ENCODE measurements around the gene CTTN.
A peak's percentile ranks its signal among the peaks of the same experiment; 100 is the strongest.

The CTTN gene

DNA sequence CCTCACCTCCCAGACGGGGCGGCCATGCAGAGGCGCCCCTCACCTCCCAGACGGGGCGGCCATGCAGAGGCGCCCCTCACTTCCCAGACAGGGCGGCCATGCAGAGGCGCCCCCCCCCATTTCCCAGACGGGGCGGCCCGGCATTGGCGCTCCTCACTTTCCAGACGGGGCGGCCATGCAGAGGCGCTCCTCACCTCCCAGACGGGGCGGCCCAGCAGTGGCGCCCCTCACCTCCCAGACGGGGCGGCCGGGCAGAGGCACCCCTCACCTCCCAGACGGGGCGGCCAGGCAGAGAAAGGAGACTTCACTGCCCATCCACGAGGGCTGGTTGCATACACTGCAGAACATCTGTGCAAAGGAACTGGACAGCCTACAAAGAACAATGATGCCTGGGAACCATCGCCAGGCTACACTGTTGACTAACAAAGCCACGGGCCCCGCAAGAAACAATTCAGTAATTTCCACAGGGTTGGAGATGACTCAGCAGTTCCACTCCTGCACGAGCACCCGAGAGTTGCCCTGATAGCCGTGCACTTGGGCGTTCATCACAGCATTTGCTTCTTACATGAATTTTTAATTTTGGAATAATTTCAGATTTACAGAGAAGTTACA is 58.7 kb downstream of the CTTN start:
- peak; percentile 56 to 72 for DNase-seq

DNA sequence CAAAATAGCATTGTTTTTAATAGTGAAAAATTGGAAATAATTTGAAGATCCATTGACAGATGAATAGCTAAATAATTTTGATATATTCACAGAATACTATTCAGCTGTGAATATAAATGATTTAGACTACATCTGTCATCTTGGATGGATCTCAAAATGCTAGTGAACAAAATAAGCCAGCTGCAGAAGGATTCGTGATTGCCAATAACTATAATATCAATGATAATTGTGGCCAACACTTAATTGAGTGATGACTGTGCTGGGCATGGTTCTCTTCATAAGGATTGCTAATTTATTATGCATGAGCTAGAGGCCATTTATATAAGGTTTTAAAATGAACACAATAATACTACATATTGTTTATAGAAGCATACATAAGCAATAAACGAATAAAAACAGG is 60.4 kb downstream of the CTTN start:
- DNase-seq: no peak

DNA sequence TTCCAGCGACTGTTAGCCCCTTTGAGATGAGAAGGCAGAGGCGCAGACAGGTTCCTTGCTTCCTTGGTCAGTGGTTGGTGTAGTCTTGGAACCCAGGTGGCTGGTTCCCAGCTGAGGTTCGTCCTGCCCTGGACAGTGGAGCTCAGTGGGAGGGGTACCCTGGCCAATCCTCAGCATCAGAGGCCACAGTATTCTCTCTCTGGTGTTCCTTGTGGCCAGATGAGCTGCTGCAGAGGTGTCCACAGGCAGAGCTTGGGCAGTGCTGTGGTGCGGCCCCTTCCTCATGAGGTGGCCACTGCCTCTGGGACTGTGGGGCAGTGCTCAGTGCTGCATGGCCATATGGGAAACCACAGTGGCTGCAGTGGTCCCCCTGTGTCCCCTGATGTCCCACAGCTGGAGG is 61.8 kb downstream of the CTTN start:
- no peak for DNase-seq

DNA sequence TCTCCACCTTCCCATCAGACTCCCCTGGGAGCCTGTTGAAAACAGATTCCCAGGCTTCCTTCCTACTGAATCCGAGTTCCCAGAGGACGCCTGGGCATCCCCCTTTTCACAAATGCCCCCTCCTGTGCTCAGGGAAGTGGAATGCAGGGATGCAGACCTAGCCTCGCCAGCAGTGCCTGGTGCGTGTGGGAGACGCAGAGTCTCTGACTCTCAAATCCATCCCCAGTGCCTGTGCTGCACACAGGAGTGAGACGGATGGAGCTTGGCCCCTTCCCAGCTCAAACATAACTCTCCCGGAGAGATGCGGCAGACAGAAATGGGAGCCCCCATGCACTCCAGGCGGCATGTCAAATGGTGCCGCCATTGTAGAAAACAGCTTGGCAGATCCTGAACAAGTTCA is 62.6 kb downstream of the CTTN start:
- no peak for DNase-seq

DNA sequence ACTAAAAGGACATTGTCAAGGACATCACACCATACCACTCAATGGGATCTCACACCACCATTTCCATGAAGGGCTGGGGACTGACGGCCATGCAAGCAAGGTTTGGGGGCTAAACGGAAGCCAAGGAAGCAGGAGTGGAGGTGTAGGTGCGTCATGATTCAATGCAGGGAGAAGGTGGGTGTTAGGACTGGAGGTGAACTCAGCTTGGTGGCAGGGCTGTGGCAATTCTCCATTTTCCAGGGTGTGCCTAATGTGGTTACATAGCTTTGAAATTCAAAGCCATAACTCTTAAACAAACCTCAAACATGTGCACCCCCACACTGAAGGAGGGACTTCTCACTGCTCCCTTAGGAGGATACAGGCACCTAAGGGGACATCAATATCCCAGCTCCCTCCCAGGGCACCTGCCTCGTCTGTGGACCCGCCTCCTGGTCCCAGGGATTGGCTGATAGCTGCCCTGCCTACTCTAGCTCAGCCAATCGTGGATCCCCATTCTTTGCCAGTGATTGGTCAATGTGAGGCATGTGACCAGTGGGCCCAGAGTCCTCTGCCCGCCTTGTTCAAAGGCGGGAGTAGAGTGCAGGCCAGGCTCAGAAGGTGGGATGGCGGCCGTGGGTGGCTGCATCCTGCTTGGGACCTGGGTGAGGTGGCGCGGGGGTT is 64.6 kb downstream of the CTTN start:
- no peak for DNase-seq

DNA sequence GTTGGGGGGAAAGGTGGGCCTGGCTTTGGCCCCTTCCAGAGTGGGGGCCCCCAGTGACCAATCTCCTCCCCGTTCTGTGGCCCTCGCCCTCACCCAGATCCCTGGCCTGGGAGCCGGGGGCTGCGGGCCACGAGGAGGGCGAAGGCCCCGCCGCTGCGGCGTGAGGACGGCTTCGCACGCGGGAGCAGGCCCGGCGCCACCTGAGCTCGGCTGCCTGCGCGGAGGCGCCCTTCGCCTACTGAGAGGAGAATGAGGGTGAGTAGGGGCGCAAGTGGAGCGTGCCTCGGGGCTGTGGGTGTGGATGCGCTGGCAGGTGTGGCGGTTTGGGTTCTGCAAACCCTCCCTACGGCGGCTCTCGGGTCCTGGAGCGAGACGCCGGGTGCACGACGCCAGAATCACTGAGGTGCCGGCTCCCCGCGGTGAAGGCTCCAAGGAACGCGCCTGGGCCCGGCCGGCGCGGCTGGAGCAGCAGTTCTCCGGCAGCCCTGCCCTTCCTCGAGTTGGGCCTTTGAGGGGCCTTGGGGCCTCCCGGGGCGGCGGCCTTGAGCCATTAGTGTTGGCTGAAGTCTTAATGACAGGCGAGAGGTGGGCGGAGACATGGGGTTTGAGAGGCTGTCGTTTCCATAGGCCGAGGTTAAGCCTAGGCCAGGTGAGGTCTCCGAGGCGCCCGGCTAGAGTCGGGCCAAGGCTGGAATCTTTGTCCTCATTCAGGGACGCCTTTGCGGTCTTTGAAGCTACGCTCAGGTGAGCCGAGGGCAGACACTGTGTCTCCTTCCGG is 65.3 kb downstream of the CTTN start:
- DNase-seq: no peak

DNA sequence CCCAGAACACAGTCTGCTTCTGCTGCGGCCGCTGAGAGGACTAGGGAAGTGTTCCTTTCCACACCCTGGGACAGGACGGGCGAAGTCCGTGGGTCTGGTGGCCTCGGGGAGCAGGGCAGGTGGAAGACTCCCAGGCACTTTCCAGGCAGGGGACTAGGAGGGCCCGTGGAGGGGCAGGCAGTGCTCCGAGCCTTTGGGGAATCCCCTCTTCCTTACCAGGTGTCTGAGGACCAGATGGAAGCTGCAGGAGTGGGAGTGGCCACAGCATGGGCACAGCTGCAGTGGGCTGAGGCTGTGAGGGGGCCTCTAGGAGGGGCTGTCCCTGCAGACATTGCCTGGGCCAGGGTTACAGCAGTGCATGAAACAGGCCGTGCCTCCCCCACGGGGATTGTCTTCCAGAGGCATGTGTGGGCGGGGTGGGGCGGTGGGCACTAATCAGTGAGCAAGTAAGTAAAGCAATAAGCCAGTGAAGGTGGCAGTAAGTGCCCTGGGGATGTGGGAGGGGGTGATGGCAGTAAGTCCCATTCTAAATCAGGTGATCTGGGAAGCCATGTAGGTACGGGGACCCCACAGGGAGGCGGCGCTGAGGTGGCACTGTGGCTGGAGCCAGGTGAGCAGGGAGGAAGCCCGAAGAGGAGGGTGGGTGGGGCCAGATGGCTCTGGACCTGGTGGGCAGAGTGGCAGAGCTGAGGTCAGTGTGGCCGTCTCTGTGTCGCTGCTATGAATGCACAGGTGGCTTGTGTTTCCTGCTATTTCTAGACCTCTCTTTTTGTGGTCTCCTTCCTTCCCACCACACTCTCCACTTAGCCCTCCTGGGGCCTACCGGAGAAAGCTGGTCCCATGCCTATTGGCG is 66.4 kb downstream of the CTTN start:
- DNase-seq: no peak

DNA sequence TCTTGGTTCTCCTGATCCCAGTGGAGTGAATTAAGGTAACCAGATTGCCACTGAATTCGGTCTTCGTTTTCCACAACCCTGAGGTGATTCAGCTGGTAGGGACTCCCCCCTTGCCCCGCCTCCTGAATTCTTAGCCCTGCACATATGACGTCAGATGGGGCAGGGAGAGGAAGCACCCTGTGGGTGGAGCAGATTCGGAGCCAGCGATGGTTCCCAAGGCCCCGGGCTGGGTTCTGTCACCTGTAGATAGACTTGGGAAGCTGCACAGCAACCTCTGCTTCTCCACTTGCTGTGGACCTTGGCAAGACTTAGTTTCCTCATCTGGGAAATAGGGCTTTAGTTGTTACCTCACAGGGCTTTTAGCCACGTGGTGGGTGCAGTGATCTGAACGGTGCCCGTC is 67.8 kb downstream of the CTTN start:
- DNase-seq: no peak

DNA sequence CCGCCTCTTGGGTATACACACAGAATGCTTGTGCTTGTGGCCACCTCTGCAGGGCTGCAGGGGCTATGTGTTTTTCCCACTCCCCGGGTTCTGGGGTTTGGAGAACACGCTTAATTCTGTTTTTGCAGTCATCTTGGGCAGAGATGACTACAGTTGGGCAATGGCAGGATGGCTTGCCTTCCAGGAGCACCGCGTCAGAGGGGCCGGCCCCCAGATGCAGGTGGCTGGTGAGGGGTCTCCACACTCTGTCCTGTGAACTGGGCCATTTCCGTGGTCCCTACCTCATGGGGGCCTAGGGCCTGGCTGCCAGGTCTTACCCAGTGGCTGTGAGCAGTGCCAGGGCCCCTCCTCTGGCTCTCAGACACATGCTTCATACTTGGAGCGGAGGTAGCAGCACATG is 68.3 kb downstream of the CTTN start:
- DNase-seq: no peak

DNA sequence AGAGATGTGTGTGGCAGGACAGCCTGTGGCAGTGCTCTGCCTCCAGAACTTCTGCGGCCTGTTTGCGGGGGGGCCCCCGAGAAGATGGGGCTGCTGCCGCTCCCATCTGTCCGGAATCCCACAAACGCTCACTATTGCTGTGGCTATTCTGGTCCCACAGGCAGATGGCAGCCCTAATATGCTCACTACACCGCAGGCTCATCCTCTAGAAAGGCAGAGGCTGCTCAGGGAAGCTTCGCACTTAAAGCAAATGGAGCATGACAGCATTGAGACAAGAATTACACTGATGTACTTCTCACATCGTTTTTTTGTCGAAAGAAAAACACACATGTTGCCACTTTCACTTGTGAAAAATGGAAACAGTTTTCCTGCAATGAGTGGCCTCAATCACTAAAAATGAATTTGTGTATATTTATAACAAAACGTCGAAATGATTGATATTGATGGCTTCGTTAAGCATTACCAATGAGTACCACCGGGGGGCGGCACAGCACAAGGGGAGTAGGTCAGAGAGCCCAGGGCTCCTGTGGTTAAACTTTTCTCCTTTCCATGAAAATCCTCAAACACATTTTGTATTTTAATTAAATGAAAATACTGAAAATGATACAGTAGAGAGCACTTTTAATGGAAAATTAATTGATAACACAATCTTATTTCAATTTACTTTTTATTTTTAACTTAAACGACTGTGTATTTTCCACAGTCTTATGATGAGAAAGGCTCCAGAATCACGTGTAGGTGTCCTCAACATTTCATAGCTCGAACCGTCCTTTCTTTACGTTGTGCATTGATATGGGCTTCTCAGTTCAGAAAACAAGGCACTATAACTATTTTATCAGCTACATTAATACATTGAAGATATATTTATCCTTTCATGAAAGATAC is 69.1 kb downstream of the CTTN start:
- peak; percentile 66 to 85 for DNase-seq

DNA sequence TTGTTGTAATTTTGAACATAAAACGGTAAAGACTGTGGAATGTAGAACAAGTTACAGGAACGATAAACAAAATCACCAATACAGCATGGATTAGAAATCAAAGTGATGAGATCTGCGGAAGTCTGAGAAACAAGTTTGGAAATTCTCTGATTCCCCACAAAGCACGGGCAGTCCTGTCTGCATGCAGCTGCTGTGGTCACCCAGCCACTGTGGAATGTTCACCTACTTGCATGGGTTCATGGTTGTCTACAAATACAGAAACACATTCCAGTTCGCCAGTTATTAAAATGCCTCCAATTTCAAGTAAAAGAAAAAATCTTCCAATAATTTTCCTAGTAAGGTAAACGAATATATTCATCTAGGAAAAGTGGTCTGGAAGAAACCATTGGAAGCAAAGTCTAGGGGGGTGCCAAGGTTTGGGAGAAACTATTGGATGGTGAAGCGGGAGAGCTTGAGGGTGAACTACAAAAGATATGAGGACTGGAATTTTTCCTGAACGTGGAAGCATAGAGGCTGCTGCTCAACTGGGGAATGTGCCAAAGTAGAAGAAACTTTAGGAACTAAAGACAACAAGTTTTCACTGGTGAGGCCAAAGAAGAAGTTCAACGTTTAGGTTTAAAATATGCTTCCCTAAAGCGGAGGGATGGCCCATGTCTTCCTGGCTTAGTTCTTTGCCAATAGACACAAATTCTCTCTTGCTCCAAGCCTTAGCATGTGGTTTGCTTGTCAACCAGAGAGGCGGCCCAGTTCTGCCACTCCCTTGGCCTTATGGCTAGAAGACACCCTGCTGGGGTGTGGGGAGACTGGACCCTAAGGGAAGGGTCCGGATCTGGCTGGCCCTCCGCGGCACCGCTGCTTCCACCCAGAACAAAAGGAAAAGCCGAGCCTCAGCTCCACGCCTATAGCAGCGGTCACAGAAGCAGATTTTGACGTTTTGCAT is 70.2 kb downstream of the CTTN start:
- DNase-seq: peak in 1 of 2 experiments; percentile 52

DNA sequence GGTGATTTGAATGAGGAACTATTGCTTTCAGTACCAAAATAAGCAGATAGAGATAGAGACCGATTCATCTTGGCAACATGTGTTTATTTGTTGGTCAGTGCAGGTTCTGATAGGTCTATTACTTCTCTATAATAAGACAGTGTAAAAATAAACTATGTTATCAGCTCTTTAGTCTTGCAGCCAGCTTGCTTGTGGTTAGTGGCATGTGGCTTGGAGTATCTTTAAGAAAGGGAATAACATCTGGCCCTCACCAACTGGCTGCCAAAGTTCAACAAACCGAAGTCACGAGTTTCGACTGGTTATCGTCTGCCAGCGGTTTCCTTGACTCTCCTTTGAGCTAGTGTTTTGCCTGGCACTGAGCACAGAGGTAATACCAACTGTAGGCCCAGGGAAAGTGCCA is 71.8 kb downstream of the CTTN start:
- DNase-seq: no peak

DNA sequence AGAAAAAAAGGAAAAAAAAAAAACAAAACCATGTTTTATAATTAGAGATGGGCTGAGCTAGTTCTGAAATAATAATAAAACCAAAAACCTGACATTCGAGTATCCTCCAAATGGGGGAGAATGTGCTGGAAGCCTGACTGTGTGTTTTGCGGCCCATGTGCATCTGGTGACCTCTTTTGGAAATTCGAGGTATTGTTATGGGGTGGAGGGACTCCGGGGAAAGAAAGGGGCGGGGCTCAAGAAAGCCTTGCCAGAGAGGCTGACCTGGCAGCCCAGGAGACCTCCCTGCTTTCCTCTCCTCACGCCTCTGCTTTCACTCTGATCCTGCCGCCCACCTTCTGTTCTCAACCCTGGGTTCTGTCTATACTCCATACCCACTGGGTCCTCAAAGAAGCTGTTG is 72.9 kb downstream of the CTTN start:
- peak in 1 of 2 experiments; percentile 59 for DNase-seq

DNA sequence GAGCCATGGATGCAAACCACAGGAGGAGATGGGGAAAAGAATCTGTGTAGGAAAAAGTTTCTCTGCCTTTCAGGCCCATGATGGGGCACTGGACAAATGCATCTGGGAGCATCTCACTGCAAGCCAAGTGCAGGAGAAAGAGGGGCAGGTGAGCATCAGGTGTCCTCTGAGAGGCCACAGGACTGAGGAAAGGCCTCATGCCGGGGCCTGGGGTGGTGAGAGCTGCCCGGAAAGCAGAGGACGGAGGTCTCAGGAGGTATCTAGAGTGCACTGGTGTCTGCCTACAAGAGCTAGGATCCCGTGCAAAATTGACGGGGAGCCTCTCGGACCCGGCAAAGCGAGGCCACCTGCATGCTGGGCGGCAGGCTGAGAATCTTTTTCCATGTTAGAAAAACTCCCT is 73.9 kb downstream of the CTTN start:
- DNase-seq: no peak

DNA sequence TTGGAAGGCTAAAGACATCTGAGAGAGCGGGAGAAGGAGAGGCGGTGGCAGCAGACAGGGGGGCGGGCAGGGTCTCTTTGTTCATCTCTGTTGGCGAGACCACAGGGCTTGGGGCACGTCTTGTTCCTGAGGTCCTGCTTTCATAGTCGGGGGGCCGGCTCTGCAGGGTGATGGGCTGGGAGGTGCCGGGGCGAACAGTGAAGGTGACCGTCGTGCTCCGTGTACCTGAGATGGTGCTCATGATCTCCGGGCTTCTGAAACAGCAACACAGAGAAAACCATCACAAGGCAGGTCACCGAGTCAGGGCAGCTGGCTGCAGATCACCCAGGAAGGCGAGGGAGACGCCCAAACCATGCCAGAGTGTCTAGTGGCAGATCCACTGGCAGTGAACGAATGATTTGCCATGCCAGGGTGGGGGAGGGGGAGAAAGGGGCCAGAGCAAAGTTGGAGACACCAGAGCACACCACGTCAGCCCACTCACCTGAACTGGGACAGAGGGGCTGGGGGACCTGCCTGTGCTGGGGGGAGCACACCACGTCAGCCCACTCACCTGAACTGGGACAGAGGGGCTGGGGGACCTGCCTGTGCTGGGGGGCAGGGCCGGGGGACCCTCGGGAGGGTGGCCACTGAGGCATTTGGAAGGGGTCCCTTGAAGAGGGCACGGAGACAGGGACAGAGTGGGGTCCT is 75.0 kb downstream of the CTTN start:
- DNase-seq: no peak

DNA sequence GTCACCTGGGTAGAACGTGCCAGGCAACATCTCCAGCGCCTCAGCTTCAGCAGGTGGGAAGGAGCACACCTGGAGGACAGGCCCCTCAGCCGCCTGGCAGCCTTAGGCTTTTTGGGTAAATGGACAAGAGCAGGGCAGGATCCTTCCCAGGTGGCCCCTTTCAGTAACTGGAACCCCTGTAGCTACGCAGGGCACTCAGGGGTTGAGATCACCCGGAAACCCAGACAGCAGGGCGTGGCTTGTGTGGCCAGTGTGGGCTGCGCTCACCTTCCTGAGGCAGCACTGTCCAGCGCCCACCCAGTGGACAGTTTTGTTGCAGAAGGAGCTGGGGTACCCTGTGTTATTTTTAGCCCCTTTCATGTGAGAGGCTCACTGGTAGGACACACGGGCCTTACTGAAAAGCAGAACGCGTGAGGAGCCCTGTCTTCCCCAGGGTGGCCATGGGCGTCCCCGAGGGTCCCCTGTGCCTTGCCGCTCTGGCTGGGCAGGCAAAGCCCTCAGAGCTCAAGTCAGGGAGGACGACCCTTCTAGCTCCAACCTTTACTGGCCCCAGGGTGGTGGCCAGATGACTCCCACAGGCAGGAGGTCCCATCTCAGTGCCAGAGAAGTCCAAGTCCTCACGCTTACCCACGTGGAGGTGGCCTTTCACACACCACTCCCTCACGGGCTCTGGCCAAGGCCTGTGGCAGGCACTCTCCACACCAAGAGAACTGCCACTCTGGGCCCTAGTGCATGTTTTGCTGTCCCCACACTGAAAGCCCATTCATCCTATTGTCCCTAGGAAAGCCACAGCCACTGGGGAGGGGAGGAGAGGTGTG is 75.8 kb downstream of the CTTN start:
- DNase-seq: no peak

DNA sequence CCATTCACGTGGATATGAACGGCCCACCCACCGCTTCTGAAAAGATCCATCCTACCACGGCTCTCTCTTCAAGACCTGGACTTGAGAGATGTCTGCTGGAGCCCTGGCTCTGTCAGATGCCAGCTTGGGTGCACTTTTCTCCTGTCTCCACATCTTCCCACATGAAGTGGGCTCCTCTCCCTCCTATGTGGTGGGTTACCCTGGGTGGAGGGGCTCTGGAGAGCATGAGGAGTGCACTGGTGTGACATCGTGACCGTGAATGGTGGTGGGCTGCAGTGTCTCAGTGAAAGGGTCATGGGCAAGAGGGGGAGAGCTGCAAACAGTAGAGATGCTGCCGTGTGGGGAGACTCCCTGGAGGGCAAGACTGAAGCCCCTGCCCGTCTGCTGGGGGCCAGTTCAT is 76.4 kb downstream of the CTTN start:
- no peak for DNase-seq

DNA sequence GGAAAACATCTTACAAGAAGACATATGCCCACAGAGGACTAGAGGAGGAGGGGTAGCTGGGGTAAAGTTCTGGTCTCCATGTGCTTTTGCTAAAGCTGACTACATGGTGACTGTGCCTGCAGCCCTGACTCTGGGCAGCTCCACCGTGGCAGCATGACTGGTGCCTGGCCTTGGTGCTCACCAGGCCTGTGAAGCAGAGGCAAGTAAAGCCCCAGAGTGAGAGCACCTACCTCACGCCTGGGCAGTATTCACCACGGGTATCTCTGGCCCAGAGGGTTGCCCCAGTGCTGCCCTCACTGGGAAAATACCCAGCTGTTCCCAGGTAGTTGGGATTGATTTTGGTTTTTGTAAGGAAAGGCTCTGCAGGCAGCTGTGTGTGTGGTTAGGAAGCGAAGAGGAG is 78.3 kb downstream of the CTTN start:
- DNase-seq: no peak

DNA sequence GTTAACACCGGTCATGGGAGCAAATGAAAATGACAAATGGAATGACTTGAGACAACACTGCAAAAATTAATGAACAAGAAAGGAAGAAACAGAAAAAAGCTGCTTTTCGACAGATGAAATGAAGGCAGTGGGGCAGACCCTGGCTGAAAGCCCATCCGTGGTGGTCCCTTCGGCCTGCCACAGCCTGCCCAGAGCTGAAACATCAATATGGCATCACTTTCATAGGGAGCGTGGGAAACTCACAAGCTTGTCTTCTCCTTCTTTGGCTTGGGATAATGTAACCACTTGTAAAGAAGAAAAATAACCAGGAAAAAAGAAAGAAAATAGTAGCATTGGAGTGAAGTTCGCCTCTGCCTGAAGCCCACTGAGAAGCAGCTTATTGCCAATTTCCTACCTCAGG is 78.8 kb downstream of the CTTN start:
- DNase-seq: no peak

DNA sequence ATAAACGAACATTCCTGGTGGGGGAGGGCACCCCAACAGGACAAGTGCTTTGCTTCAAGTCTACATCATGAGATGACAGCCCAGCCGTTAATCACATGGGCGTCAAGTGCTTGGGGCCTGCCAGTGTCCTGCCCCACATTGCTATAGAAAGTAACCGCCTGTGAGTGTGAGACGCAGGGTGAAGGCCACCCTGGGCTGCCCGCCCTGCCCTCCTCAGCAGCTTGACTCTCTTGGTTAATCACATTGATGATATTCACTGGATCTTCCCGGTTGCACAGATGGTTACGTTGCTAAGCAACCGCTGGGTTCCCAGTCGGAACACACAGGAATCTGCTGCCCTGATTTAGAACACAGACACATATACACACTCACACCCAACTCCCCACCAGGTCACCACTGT is 79.3 kb downstream of the CTTN start:
- DNase-seq: no peak

All from NCI-H526 (cell line).